Measurements from ENCODE around the gene WNT1.

Gene WNT1

DNA sequence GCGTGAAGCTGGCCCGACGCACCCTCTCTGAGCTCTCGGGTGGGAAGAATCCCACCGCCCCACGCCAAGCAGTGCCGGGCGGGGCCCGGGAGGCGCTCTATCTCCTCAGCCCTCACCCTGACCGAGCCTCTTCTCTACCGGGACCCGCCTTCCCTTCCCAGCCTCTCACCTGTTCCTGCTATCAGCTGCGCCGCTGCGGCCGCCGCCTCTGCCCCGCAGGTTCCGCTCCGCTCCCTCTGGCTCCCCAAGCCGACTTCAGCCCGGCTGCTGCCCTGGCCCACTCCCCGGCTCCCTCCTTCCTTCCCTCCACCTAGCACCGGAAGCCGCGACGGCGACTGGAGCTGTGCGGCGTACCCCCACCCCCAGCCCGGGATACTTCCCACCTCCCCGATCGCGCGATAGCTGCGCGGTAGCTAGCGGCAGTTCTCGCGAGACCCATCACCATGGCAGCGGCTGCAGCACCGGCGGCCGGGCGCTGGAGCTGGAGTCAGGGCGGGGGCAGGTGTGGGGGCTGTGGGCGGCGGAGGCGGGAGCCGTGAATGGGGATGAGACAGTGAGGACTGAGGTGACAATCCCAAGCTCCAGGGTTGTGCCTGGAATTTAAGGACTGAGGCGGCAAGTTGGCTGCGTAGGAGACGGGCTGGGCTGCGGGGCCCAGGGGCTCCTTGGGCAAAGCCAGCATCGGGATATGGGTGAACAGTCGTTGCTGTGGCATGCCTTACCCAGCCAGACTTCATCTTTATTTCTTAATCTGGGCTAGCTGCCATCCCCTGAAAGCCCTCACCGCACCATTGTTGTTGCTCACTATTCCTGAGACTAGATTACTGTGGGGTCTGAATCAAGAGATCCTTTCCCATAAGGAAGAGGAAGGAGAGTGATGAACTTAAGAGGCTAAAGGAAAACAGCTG lies 20.7 kb upstream of the WNT1 start, which contains the start of gene ARF3:
Gene ARF3, minus strand, starts transcription at position 347 of the 908 bp plus-strand sequence. CDS start 16,392 bp downstream, outside the sequence.
- peak; percentile 90 for FAIRE-seq
- TF ChIP-seq POLR2AphosphoS5 (IDR thresholded peaks at IDR 0.05; ENCODE audit: low read depth, low read length) (peak; percentile 71; the same call in 1 of the 2 replicates), TAF1 (IDR thresholded peaks at IDR 0.05; ENCODE audit: low read depth, low read length) (peak; percentile 62; the same call in 1 of the 2 replicates), POU2F2 (IDR thresholded peaks at IDR 0.05; ENCODE audit: low read depth, low read length) (peak; percentile 8; the same call in 1 of the 2 replicates), PAX5 (IDR thresholded peaks at IDR 0.05; ENCODE audit: insufficient read depth, low read length, severe bottlenecking) (no peak), SPI1 (IDR thresholded peaks at IDR 0.05; ENCODE audit: low read depth, low read length) (no peak), POLR2A (IDR thresholded peaks at IDR 0.05; ENCODE audit: low read depth, low read length) (peak; percentile 78)

DNA sequence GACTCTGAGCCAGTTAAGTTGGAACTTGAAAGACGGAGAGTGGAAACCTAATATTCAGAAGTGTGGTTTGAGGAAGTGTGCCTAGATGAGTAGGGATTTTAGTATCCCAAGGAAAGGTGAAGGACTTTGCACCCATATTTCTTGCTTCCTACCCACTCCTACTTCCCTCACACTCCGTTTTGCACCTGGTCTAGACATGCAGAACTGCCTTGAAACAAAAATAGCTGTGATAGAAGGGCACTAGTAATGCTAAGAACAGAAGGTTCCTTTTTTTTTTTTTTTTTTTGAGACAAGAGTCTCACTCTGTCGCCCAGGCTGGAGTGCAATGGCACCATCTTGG lies 20.1 kb upstream of the WNT1 start:
- FAIRE-seq (no peak), DNase-seq (ENCODE audit: insufficient read length, low spot score) (no peak)
- TF ChIP-seq POLR2A (IDR thresholded peaks at IDR 0.05; ENCODE audit: low read depth, low read length) (no peak), SPI1 (IDR thresholded peaks at IDR 0.05; ENCODE audit: low read depth, low read length) (peak; percentile 30; the same call in 1 of the 2 replicates)

More for the DNA sequence above, 20.7 kb upstream of the WNT1 start, which contains the start of gene ARF3:
- peak; percentile 97 for DNase-seq (ENCODE audit: insufficient read length, low spot score)

DNA sequence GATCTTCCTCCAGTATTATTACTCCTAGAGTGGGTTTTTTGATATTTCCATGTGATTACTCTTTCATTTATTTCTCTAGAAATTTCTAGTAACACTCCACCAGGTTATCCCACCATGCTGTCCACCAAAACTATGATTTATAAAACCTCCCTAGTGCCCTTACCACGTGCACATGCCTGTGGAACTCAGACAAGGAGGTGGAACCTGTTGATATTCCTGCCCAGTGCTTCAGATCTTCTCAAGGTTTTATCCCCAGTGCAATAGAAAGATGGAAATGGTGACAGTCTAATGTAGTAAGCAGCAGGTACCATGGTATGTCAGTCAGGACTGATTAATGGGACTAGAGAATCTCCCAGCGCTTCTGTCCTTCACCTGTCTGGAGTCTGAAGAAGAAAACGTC lies 17.3 kb upstream of the WNT1 start:
- no peak for FAIRE-seq
- DNase-seq (ENCODE audit: insufficient read length, low spot score): no peak
- TF ChIP-seq PAX5 (IDR thresholded peaks at IDR 0.05; ENCODE audit: insufficient read depth, low read length, severe bottlenecking) (no peak), POU2F2 (IDR thresholded peaks at IDR 0.05; ENCODE audit: low read depth, low read length) (no peak), POLR2AphosphoS5 (IDR thresholded peaks at IDR 0.05; ENCODE audit: low read depth, low read length) (no peak), TAF1 (IDR thresholded peaks at IDR 0.05; ENCODE audit: low read depth, low read length) (no peak), POLR2A (IDR thresholded peaks at IDR 0.05; ENCODE audit: low read depth, low read length) (no peak), SPI1 (IDR thresholded peaks at IDR 0.05; ENCODE audit: low read depth, low read length) (no peak)

DNA sequence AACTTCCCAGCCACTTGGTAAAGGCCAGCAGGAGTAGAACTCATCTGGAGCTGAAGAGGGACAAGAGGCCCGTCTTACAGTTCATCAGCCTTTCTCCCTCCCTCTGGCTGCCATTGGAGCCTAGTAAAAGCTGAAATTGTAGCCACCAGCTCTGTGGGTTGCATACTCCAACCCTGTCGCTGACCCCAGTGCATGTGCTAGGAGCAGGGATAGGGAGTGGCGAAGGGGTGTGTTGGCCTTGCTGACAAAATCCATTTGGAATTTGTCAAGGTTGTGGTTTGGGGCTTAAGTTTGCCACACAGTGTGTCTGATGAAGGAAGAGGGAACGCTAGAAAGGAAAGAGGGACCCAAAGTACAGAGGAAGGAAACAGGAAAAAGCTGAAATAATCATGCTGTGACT lies 16.8 kb upstream of the WNT1 start:
- DNase-seq (ENCODE audit: insufficient read length, low spot score) (no peak), FAIRE-seq (no peak)
- TF ChIP-seq POU2F2 (IDR thresholded peaks at IDR 0.05; ENCODE audit: low read depth, low read length) (no peak), PAX5 (IDR thresholded peaks at IDR 0.05; ENCODE audit: insufficient read depth, low read length, severe bottlenecking) (no peak), POLR2A (IDR thresholded peaks at IDR 0.05; ENCODE audit: low read depth, low read length) (no peak), POLR2AphosphoS5 (IDR thresholded peaks at IDR 0.05; ENCODE audit: low read depth, low read length) (no peak), SPI1 (IDR thresholded peaks at IDR 0.05; ENCODE audit: low read depth, low read length) (no peak), TAF1 (IDR thresholded peaks at IDR 0.05; ENCODE audit: low read depth, low read length) (no peak)

DNA sequence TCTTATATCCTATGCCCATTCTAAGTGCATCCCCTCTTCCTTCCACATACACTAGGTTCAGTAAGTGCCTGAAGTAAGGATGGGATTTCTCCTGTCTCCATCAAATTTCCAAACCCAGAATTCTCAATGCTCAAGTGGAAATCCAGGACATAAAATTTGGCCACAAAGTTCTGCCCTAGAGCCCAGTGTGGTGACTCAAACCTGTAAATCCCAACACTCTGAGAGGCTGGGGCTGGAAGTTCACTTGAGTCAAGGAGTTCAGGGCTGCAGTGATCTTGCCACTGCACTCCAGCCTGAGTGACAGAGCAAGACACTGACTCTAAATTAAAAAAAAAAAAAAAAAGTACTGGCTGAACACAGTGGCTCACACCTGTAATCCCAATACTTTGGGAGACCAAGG lies 16.3 kb upstream of the WNT1 start:
- TF ChIP-seq POLR2A (IDR thresholded peaks at IDR 0.05; ENCODE audit: low read depth, low read length) (no peak), POU2F2 (IDR thresholded peaks at IDR 0.05; ENCODE audit: low read depth, low read length) (no peak), PAX5 (IDR thresholded peaks at IDR 0.05; ENCODE audit: insufficient read depth, low read length, severe bottlenecking) (no peak), SPI1 (IDR thresholded peaks at IDR 0.05; ENCODE audit: low read depth, low read length) (no peak), TAF1 (IDR thresholded peaks at IDR 0.05; ENCODE audit: low read depth, low read length) (no peak), POLR2AphosphoS5 (IDR thresholded peaks at IDR 0.05; ENCODE audit: low read depth, low read length) (no peak)
- FAIRE-seq (no peak), DNase-seq (ENCODE audit: insufficient read length, low spot score) (no peak)

DNA sequence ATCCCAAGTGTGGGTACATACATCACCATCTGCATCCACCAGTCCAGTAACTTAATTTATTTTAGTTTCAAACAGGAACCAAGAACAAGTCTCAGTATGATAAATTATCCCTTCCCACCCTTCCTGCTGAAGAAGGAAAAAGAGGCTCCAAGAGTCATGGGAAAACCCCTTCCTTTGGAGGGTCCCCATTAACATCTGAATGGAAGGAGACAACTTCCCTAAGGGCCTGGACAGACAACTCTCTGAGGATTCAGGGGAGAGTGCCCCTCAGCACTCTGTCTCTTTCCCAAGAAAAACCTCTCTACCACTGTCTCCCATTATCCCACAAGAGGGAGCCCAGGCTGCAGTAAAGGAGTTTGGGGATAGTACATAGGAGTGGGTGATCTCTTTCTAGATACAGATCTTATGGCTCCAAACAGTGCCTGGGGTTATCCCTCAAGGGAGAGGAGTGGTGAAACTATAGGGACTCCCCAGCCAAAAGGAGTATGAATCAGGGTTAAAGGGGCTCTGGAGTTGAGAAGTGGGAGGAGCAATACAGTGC lies 12.8 kb upstream of the WNT1 start:
- no peak for DNase-seq (ENCODE audit: insufficient read length, low spot score)
- no peak for FAIRE-seq
- TF ChIP-seq POLR2A (IDR thresholded peaks at IDR 0.05; ENCODE audit: low read depth, low read length) (no peak), POLR2AphosphoS5 (IDR thresholded peaks at IDR 0.05; ENCODE audit: low read depth, low read length) (no peak), POU2F2 (IDR thresholded peaks at IDR 0.05; ENCODE audit: low read depth, low read length) (no peak), TAF1 (IDR thresholded peaks at IDR 0.05; ENCODE audit: low read depth, low read length) (no peak), SPI1 (IDR thresholded peaks at IDR 0.05; ENCODE audit: low read depth, low read length) (no peak), PAX5 (IDR thresholded peaks at IDR 0.05; ENCODE audit: insufficient read depth, low read length, severe bottlenecking) (no peak)

DNA sequence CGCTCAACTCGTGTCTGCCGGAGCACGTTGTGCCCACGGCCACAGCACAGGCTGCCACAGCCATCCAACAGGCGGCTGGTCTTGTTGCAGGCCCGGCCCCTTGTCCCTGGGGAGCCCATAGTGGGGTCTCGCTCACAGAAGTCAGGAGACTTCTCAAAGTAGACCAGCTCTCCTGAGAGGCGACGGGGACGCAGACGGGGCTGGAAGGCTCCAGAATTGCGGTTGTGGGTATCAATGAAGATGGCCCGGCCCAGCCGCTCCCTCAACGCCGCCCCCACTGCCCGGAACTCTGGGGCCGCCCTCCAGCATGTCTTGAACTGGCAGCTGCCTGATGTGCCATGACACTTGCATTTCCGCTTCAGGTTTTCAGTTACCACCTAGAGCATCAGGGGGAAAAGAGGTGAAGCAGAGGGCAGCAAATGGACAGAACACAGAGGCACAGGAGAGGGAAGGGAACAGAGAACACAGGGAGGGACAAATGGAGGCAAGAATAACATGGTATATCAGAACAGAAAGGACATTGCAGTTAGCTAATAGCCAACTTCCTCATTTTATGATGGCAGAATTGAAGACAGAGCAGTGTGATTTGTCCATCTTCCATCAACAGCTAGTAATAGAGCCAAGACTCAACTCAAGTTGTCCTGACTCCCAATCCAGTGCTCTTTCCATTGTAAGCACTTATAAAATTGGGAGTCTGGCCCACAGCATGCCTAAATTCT lies 11.8 kb upstream of the WNT1 start:
- FAIRE-seq (no peak), DNase-seq (ENCODE audit: insufficient read length, low spot score) (no peak)
- TF ChIP-seq POU2F2 (IDR thresholded peaks at IDR 0.05; ENCODE audit: low read depth, low read length) (no peak), SPI1 (IDR thresholded peaks at IDR 0.05; ENCODE audit: low read depth, low read length) (peak; percentile 77), PAX5 (IDR thresholded peaks at IDR 0.05; ENCODE audit: insufficient read depth, low read length, severe bottlenecking) (no peak), POLR2A (IDR thresholded peaks at IDR 0.05; ENCODE audit: low read depth, low read length) (no peak), TAF1 (IDR thresholded peaks at IDR 0.05; ENCODE audit: low read depth, low read length) (no peak)

DNA sequence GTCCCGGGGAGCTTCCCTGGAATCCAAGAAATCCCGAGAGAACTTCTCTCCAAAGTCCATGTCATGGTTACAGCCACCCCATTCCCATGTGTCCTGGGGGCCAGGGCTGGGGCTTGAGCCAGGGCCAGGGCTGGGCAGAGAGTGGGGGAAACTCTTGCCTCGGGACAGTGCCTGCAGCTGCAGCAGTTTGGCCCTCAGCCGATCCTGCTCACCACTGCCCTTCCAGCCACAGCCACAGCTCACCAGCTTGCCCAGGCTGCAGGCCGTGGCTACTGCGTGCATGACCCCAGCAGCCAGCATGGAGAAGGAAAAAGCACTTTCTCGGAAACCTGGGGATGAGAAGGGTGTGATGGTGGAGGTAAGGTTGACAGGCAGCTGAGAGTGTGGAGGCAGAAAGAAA lies 10.1 kb upstream of the WNT1 start:
- TF ChIP-seq PAX5 (IDR thresholded peaks at IDR 0.05; ENCODE audit: insufficient read depth, low read length, severe bottlenecking): no peak
- FAIRE-seq (no peak), DNase-seq (ENCODE audit: insufficient read length, low spot score) (no peak)

DNA sequence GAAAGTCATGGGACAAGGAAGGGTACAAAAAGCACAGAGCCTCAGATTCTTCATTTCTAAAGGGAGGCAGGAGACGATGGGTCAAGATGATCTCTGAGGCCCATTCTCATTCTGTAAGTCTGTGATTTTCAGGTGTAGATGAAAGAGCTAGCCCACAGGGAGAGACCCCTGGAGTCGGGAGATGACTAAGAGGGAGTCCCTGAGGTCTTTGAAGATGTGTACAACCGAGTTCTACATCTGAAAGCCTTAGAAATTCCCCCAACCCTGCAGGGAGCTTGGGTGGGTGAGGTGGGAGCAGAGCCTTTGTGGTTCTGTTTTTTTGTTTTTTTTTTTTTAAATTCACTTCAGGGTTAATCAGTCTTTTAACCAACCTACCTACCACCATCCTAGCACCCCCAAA lies 9.7 kb upstream of the WNT1 start:
- FAIRE-seq (no peak), DNase-seq (ENCODE audit: insufficient read length, low spot score) (no peak)
- TF ChIP-seq POLR2AphosphoS5 (IDR thresholded peaks at IDR 0.05; ENCODE audit: low read depth, low read length): no peak
- TF ChIP-seq TAF1 (IDR thresholded peaks at IDR 0.05; ENCODE audit: low read depth, low read length): no peak
- TF ChIP-seq PAX5 (IDR thresholded peaks at IDR 0.05; ENCODE audit: insufficient read depth, low read length, severe bottlenecking): no peak
- no peak for TF ChIP-seq SPI1 (IDR thresholded peaks at IDR 0.05; ENCODE audit: low read depth, low read length)
- no peak for TF ChIP-seq POLR2A (IDR thresholded peaks at IDR 0.05; ENCODE audit: low read depth, low read length)
- no peak for TF ChIP-seq POU2F2 (IDR thresholded peaks at IDR 0.05; ENCODE audit: low read depth, low read length)

Measured in GM12891 (cell line).